ENCODE results near the gene PRR5. TPM values are rescaled to one million over a fixed set of nuclear protein-coding genes. Genes with fewer than 3 reads are reported as not detected.

The PRR5 gene
- total RNA-seq, 1 experiment from 2014 or later, result 11.8 TPM

- Histone ChIP-seq H2BK20ac (ENCODE audit: low read depth, low read length, poor library complexity, severe bottlenecking) (no peak overlapping the region), H3K23me2 (ENCODE audit: insufficient read length, low read depth, low read length, poor library complexity, severe bottlenecking) (no peaks in the 10 kb centered on the region), H3K4me2 (ENCODE audit: insufficient read depth, insufficient read length, low read length) (no peak overlapping the region), H4K20me1 (ENCODE audit: control insufficient read depth, insufficient read depth, insufficient read length) (no peaks in the 10 kb centered on the region), H3K9ac (ENCODE audit: extremely low read depth, insufficient read length, low read length) (no peak overlapping the region), H2AK5ac (ENCODE audit: insufficient read length, low read length) (no peak overlapping the region), H4K8ac (replicated peaks; ENCODE audit: insufficient read length, low read depth, low read length) (no peak overlapping the region), H4K5ac (ENCODE audit: insufficient read length, low read depth, low read length) (no peak overlapping the region), H3K4me1 (ENCODE audit: insufficient read depth, low read length) (no peaks in the 10 kb centered on the region), H3K79me2 (ENCODE audit: insufficient read depth, low read length) (no peaks in the 10 kb centered on the region), H3K18ac (ENCODE audit: insufficient read length, low read depth, low read length) (no peak overlapping the region), H3K9me3 (ENCODE audit: control insufficient read depth, low read depth, low read length) (no peaks in the 10 kb centered on the region), H4K91ac (ENCODE audit: insufficient read length, low read depth, low read length) (no peak overlapping the region), H2BK120ac (ENCODE audit: low read depth, low read length, poor library complexity, severe bottlenecking) (no peak overlapping the region), H3K23ac (ENCODE audit: insufficient read length, low read depth, low read length) (no peak overlapping the region), H3K27ac (ENCODE audit: insufficient read length, low read depth, low read length) (no peak overlapping the region), H2BK12ac (ENCODE audit: insufficient read length, low read depth, low read length) (no peak overlapping the region), H3K27me3 (ENCODE audit: insufficient read depth, low read length) (no peaks in the 10 kb centered on the region; the same call in 1 of the 2 replicates), H3K56ac (ENCODE audit: insufficient read length, low read depth, low read length) (no peak overlapping the region), H3K79me1 (ENCODE audit: insufficient read depth, low read depth, low read length, poor library complexity, severe bottlenecking) (no peaks in the 10 kb centered on the region), H2AFZ (ENCODE audit: low read length) (no peak overlapping the region), H3T11ph (ENCODE audit: low read length) (no peak overlapping the region), H3K14ac (ENCODE audit: insufficient read depth, low read length) (no peak overlapping the region), H2BK5ac (ENCODE audit: insufficient read length, low read length) (no peak overlapping the region), H3K4ac (ENCODE audit: low read depth, low read length) (no peak overlapping the region), H2BK15ac (ENCODE audit: low read depth, low read length) (no peak overlapping the region)
- Mint-ChIP-seq H3K27me3 (ENCODE audit: low read depth) (peaks cover 29% of the 10 kb centered on the region), H3K9me3 (no peaks in the 10 kb centered on the region), H3K4me1 (no peaks in the 10 kb centered on the region), H3K27ac (no peak overlapping the region), H3K36me3 (ENCODE audit: insufficient read depth in 1 of 3, low read depth in 3 of 3) (no peaks in the 10 kb centered on the region), H3K4me3 (no peak overlapping the region)
- TF ChIP-seq CTCF (conservative IDR thresholded peaks at IDR 0.05), result no peak
- no CpG with 5 or more reads among the region's 11 CpGs for WGBS (ENCODE audit: extremely low coverage, insufficient read length, low lambda C conversion rate)
- no peak for DNase-seq
Observed at GRCh38 chr22:44692662-44693007, 9.4 kb upstream of the PRR5 start.
